ENCODE data around the gene PLA2G4A.

DNA sequence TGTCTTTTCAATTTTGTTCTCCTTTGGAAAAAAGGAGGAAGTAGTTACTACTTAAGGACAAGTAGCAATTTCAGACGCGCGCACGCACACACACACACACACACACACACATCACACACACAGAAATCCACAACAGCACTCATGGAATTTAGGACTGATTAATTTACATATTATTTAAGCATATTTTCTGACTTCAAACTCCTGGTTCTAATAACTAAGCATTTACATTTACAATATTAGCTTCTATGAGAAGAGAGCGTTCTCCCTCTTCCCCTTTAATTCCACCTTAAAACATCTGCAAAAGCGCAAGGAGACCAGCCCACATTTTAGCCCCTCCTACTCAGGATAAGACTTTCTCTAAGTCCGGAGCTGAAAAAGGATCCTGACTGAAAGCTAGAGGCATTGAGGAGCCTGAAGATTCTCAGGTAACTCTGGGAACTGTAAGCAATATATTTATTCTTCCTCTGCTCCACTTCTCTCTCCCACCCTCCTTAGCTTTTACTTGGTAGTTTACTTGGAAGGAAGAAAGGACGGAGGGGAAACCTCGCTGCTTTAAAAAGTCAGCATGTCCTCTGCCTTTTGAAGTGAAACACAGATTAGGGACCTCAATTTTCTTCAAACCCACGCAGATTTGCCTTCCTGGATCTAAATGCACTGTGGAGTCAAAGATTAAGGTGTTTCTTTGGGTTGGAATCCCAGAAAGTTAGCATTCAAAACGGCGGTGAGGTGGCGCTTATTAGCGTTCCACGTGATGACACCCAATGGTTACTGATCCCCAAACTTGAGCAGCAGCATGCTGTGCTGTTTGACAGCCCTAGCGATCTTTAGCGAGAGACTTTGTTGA is at the start of gene PLA2G4A:
- no peak for TF ChIP-seq EZH2 (IDR thresholded peaks at IDR 0.05; ENCODE audit: borderline replicate concordance, insufficient read depth, low read depth, low read length, poor library complexity, severe bottlenecking)
- TF ChIP-seq, protein P1, sequence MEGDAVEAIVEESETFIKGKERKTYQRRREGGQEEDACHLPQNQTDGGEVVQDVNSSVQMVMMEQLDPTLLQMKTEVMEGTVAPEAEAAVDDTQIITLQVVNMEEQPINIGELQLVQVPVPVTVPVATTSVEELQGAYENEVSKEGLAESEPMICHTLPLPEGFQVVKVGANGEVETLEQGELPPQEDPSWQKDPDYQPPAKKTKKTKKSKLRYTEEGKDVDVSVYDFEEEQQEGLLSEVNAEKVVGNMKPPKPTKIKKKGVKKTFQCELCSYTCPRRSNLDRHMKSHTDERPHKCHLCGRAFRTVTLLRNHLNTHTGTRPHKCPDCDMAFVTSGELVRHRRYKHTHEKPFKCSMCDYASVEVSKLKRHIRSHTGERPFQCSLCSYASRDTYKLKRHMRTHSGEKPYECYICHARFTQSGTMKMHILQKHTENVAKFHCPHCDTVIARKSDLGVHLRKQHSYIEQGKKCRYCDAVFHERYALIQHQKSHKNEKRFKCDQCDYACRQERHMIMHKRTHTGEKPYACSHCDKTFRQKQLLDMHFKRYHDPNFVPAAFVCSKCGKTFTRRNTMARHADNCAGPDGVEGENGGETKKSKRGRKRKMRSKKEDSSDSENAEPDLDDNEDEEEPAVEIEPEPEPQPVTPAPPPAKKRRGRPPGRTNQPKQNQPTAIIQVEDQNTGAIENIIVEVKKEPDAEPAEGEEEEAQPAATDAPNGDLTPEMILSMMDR (IDR thresholded peaks at IDR 0.05): no peak

All from B cell (primary cell).